Peyer's patch (tissue), 4 donors: ENCODE results near the gene TFPI. TPM values are rescaled to one million over a fixed set of nuclear protein-coding genes. Genes with fewer than 3 reads are reported as not detected.

ENCODE experiments used
- DNase-seq, 3 donors: peaks; one replicate each; pipeline ENCODE4 v3.0.0-alpha.2; 2017 to 2019
- H3K27ac ChIP-seq, 4 donors: fragments of 200-600 bp; sonication (generic); one replicate each; pipeline ENCODE4 v1.5.1; 2016 to 2019
- H3K27me3 ChIP-seq, 2 donors: fragments of 200-600 bp; sonication (generic); one replicate each; pipeline ENCODE4 v1.5.1; 2019
- H3K36me3 ChIP-seq, 3 donors: fragments of 200-600 bp; sonication (generic); one replicate each; pipeline ENCODE4 v1.5.1; 2016 to 2019
- H3K4me1 ChIP-seq, 4 donors: fragments of 200-600 bp; sonication (generic); one replicate each; pipeline ENCODE4 v1.5.1; 2016 to 2019
- H3K4me3 ChIP-seq, 4 donors: fragments of 200-600 bp; sonication (generic); 1 replicate in 3 of 4; 2 replicates in 1 of 4; pipeline ENCODE4 v1.5.1; 2016 to 2019; ENCODE audit warnings: mild to moderate bottlenecking in 1 of 4
- H3K9me3 ChIP-seq, 4 donors: fragments of 200-600 bp; sonication (generic); one replicate each; pipeline ENCODE4 v1.5.1; 2016 to 2019; ENCODE audit warnings: mild to moderate bottlenecking in 1 of 4
- CTCF ChIP-seq, 6 experiments: fragments of 450-650 bp in 4 of 6; fragments of 200-600 bp in 2 of 6; sonication (generic) in 1 of 6; IDR thresholded peaks; one replicate each; pipeline ENCODE4 v1.5.1; 2017 to 2019; ENCODE audit warnings: antibody characterized with exemption in 6 of 6, mild to moderate bottlenecking in 3 of 6, moderate library complexity in 1 of 6
- POLR2A ChIP-seq, 2 donors: fragments of 450-650 bp; IDR thresholded peaks; one replicate each; pipeline ENCODE4 v1.5.1; 2017; ENCODE audit warnings: antibody characterized with exemption in 2 of 2, mild to moderate bottlenecking in 2 of 2, moderate library complexity in 2 of 2
- total RNA-seq, 4 donors: library from RNA; depleted of rRNA; stranded (reverse); fragments of >200 nt; gene quantifications; one replicate each; pipeline ENCODE4 v1.1.0, GENCODE V29; 2016

Gene TFPI
- total RNA-seq, 4 donors from 2014 or later, result 69.9 to 91.4 (median 75.8) TPM

- no peaks in the 10 kb centered on the region for H3K36me3 ChIP-seq
- DNase-seq, result no peak
- no peak overlapping the region for H3K4me3 ChIP-seq
- H3K4me1 ChIP-seq, result no peaks in the 10 kb centered on the region
- H3K27ac ChIP-seq, result no peak overlapping the region
- peaks cover 0 to 3% of the 10 kb centered on the region in 2 donors for H3K27me3 ChIP-seq
- no peaks in the 10 kb centered on the region for H3K9me3 ChIP-seq
- TF ChIP-seq POLR2A (IDR thresholded peaks at IDR 0.05) (no peak), CTCF (IDR thresholded peaks at IDR 0.05) (no peak)
Measured at GRCh38 chr2:187466129-187466792, 88.0 kb downstream of the TFPI start.

DNA sequence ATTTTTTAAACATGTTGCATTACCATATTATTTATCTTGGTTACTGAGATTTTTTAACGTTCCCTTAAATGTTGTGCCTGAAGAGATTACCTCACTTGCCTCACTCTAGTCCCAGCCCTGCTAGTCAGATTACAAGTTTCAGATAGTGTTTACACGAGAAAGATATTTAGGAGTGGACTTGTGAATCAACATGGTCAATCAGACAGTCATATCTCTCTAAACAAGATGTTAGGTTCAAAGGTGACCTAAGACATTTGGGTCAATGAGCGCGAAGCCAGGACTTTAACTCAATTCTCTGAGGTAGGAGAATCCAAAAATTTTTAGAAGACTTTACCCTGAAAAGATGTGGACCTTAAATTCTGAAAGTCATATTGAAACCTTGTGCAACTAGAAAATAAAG, 91.4 kb downstream of the TFPI start:
- TF ChIP-seq CTCF (IDR thresholded peaks at IDR 0.05) (no peak), POLR2A (IDR thresholded peaks at IDR 0.05) (no peak)
- no peak overlapping the region for H3K4me3 ChIP-seq

GRCh38 chr2:187461294-187462261, 92.7 kb downstream of the TFPI start:
- TF ChIP-seq CTCF (IDR thresholded peaks at IDR 0.05) (no peak), POLR2A (IDR thresholded peaks at IDR 0.05) (no peak)
- Histone ChIP-seq H3K27me3 (peaks cover 0 to under 1% of the 10 kb centered on the region in 2 donors), H3K27ac (no peak overlapping the region), H3K36me3 (no peaks in the 10 kb centered on the region), H3K4me3 (peak overlapping the region in 1 of 4 donors; percentile 6), H3K4me1 (no peaks in the 10 kb centered on the region), H3K9me3 (no peaks in the 10 kb centered on the region)
- peak in 1 of 3 donors; percentile 45 for DNase-seq

More for the DNA sequence above, 91.4 kb downstream of the TFPI start:
- Histone ChIP-seq H3K4me1 (no peaks in the 10 kb centered on the region), H3K36me3 (no peaks in the 10 kb centered on the region), H3K9me3 (no peaks in the 10 kb centered on the region), H3K27me3 (peaks cover 0 to 3% of the 10 kb centered on the region in 2 donors), H3K27ac (no peak overlapping the region)
- no peak for DNase-seq

DNA sequence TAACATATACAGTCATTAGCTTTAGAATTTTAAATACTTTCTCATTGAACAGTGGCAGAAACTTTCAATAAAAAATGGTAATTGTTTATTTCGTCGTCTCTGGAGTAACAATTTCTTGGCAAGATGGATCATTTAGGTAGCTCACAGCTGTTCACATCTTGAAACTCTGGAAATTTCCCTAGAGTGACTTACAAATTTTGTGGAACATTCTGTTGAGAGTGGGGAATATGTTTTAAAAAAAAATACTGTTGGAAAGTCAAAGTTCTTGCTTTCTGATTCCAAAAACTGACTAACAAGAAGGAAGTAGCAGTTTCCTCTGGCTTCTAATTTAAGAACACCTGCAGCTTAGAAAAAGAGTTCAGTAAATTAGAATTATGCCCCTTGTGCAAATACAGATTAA, 95.0 kb downstream of the TFPI start:
- H3K4me1 ChIP-seq, result no peaks in the 10 kb centered on the region
- H3K27me3 ChIP-seq, result no peaks in the 10 kb centered on the region
- H3K4me3 ChIP-seq, result no peak overlapping the region
- no peak for DNase-seq
- no peaks in the 10 kb centered on the region for H3K9me3 ChIP-seq
- no peak overlapping the region for H3K27ac ChIP-seq
- no peaks in the 10 kb centered on the region for H3K36me3 ChIP-seq
- TF ChIP-seq POLR2A (IDR thresholded peaks at IDR 0.05), result no peak
- no peak for TF ChIP-seq CTCF (IDR thresholded peaks at IDR 0.05)

GRCh38 chr2:187453078-187453641, 101.1 kb downstream of the TFPI start:
- TF ChIP-seq CTCF (IDR thresholded peaks at IDR 0.05), result peak in 4 of 6 experiments; percentile 10 to 50 (median 44)
- no peak for TF ChIP-seq POLR2A (IDR thresholded peaks at IDR 0.05)
- no peaks in the 10 kb centered on the region for H3K9me3 ChIP-seq

More at GRCh38 chr2:187453078-187453641, 101.1 kb downstream of the TFPI start:
- Histone ChIP-seq H3K36me3 (no peaks in the 10 kb centered on the region), H3K4me1 (no peaks in the 10 kb centered on the region), H3K4me3 (no peak overlapping the region), H3K27me3 (no peaks in the 10 kb centered on the region), H3K27ac (no peak overlapping the region)
- DNase-seq, result no peak
